NCI-H1436 (cell line): ENCODE measurements around the gene FOXL2.
"Not testable (repeated sequence)": the region's sequence is repeated elsewhere in the genome, so short reads cannot be mapped to it uniquely, and the experiment has no call there.

ENCODE experiments used
- DNase-seq: peaks from one replicate; lab custom pipeline; 2025; lab: John Stamatoyannopoulos, UW

Gene FOXL2

DNA sequence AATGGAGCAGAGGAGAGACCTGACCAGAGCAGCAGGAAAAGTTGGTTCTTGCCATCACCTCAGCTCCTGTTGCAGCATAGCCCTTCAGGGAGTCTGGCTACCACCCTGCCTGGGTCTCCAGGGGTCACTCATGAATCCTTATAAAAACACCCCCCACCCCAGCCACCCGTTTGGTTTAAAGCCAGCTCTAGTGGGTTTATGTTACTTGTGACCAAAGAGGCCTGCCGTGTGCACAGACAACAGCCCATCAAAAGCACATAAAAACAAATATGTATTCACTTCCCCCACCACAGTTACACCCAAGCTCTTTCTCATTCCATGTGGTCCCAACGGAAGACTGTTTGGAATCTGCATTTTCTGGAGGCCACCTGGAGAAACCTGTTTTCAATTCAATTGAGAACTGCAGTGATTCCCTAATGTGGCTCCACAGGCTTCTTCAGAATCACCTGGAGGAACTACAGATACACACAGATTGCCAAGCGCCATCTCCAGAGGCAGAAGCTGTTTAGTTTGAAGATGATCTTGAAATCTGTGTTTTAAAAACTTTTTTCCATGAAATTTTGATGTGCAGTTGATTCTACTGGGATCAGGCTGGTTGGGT, 13.8 kb downstream of the FOXL2 start:
- no peak for DNase-seq

DNA sequence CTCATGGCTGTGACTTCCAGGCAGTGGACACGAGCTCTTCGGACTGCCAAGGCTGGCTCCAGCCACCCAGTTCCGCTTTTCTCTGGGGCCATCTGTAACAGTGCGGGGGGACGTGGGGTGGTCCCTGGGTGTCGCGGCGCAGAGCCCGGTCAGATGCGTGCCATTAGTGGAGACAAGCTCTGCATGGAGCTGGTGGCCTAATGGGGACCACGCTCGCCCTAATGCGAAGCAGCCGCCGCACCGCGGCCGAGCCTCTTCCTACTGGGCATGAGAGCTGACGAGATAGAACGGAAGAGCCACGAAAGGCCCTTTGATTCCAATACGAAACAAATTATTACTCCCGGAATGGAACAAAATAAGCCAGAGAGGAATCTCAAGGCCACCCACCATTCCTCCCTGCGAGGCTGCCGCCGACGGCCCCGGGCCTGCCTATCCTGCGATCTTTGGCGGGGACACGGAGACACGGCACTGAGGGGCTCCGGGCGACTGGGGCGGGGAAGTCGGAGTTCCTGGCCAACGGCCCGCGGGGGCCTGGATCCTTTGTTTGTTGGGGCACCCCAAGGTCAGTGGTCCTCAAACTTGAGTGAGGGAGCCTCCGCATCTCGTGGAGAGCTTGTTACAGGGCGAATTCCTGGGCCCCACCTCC, 18.1 kb downstream of the FOXL2 start:
- no peak for DNase-seq

DNA sequence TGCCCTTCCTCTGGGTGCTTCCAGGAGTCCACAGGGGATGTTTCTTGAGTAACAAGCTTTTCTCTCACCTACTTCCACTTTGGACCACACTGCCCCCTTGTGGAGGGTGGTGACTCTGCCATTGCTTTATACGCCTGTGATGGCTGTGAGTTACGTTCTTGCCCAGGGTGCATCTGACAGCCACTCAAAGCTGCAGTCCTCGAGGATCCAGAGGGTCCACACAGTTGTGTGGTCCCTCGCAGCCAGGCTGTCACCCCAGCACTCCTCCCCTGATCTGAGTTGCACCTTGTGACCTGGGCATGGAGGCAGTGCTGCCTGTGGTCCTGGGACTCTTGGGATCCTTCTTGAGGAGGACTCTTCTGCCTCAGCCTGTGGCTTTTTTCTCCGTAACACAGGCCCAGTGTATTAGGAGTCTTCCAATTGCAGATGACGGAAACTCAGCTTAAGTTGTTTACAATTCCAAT, 23.4 kb downstream of the FOXL2 start:
- DNase-seq = peak; percentile 84

DNA sequence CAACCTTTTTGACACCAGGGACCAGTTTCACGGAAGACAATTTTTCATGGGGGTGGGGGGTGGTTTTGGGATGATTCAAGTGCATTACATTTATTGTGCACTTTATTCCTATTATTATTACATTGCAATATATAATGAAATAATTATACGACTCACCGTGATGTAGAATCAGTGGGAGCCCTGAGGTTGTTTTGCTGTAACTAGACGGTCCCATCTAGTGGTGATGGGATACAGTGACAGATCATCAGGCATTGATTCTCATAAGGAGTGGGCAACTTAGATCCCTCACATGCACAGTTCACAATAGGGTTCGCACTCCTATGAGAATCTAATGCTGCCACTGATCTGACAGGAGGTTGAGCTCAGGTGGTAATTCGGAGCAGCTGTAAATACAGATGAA, 24.5 kb downstream of the FOXL2 start:
- DNase-seq = not testable (repeated sequence)

DNA sequence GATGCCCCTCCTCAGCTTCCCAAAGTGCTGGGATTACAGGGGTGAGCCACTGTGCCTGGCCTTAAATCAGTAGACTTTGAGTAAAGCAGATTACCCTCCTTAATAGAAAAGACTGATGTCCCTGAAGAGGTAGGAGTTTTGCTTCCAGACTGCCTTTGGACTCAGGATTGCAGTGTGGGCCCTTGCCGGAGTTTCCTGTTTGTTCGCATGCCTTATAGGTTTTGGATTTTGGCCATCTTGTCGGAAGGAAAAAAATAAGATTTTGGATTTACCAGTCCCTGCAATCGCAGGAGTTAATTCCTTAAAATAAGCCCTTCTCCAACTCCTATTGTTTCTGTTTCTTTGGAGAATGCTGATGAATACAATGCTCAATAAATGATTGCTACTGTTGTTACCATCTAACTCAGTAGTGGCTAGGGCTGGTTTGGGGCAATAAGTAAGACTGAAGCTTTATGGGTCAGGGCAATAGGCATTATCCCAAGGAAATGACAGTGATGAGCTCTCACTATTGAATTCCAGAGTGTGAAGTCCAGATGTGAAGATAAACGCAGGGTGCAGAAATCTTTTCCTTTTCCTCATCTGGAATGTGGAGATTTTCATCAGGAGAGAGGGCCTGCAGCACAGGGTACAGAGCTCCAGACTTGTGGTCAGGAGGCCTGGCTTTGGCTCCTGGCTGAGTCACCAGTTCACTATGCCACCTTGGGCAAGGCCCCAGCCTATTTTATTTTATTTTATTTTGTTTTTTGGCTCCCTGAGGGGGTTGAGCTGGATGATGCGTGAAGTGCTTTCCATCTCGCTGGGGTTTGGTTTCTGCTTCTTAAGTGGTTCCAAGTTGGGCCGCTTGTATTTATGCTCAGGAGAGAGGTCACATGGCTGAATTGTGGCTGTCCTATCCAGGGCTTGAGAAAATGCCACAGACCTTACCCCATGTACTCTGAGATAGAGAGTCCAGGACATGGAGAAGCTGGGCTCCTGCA, 25.3 kb downstream of the FOXL2 start:
- DNase-seq = no peak

DNA sequence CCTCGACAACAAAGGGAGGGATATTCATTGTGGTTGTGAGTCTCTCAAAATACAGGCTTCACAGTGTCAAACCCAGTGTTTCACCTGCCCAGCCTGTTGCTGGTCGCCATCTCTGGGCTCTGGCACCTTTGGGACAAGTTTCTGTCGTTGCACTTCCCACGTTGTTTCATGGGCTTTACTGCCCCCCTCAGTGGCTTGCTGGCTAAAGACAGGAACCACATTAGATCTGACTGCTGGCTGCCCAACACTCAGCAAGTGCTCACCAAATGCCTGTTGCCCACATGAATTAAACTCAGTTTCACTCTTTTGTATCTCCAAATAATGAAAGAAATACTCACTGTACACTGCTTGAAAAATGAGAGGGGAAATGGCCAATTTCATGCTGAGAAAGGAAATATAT, 27.6 kb downstream of the FOXL2 start:
- no peak for DNase-seq

DNA sequence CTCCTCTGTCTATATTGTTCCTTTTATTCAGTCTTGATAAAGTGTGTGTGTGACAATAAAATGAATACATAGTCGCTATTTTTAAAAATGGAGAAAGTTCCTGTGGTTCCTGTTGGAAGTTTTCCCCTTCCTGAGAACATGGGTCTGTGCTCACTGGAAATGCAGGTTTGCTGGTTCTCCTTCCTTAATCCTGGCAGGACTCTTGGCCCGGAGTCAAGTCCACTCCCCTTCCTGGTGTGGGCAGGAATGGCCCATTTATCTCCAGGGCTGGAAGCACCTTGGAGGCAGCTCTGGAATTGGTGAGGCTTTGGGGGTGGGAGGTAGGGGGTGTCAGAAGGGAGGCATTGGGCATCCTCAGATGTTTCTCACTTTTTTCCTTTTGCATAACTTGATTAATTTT, 30.1 kb downstream of the FOXL2 start:
- no peak for DNase-seq

DNA sequence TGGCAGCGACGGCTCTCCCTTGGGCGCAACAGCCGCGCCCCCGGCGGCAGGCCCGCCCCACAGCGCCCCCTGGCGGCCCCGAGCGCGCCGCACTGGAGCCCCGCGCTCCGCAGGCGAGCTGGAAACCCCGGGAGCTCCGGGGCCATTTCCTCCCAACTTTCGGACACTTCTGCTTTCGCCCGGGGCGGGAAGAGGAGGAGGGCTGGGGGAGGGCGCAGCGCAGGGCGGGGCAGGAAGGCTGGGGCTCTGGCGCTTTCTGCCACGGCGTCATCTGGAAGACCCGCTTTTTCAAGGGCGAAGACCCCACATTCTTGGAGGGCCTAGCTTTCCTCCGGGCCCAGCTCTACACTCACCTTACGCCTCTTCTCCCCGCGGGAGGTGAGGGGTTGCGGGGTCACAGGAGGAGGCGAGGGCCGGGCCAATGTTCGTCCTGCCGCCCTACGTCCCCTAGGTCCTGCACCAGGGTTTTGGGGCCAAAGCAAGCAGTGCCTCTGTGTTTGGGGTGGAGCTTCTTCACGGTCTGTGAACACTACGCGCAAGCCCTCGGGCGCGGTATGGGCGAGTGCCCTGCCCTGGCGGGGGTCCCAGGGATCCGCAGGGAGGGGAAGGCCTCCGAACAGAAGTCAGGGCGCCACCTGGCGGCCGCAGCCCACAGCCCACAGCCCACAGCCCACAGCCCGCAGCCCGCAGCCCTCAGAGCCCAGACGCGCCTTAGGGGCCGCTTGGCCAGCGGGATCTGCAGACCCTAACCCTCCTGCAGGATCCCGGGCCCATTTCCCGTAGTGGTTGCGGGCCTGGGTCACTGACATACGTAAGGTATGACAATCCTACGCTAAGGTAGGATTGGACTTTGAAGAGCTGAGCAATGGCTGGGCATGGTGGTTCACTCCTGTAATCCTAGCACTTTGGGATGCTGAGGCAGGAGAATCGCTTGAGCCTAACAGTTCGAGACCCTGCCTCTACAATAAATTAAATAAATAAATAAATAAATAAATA, 31.1 kb downstream of the FOXL2 start:
- DNase-seq = peak; percentile 94

DNA sequence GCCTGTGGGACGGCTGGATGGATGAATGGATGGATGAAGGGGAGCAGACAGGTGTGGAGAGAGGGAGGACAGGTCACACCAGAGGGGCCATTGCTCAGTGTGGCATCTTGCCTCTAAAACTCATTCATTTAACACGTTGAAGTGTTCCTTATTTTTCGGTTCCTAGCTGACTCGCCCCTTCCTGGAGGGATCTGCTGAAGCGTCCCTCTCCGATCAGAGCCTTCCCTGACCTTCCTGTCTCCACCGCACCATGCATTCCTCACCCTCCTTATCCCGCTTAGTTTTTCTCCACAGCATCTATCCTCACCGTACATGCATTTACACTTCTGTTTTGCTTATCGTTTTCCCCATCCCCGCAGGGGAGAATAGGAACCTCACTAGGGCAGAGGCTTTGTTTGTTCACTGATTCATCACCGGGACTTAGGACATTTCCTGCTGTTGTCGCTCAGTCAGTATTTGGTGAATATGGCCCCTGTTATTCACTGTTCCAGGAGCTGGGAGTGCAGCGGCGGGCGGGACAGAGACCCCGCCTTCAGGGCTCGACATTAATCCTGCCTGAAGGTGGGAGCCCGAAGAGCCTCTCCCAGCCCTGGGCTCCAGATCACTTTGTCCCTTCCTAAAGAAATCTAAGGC, 32.0 kb downstream of the FOXL2 start:
- DNase-seq = no peak

DNA sequence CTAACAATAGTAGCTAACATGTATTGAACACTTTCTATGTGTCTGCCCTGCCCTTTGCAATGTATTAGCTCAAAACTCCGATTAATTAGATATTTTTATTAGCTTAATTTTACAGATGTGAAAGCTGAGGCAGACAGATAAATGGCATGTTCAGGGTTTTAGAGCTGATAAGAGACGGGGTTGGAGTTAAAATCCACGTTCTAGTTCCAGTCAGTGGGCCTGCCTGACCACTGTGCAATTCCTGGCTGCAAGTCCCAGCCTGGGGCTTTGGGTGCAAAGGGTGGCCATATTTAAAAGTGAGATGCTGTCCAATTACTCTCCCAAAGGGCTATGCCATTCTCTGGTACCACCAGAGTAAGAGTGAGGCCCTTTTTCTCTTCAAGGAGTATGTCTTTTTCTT, 33.2 kb downstream of the FOXL2 start:
- DNase-seq = no peak

DNA sequence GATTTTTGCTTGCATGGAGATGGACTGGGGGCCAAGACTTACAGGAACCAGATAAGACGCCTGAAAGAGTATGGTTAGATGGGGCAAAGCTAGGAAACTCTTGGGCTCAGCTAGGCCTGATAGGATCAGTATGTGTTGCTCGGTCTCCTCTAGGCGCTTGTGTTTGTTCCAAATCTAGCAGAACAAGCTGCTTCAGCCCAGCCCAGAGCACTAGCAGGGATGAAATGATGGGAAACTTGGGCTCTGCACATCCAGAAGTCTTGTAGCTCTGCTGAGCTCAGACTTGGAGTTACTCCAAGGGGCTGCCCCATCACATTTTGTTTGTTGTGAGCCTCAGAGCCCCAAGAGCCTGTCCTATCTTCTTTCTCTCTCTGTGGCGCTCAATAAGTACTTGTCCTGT, 34.7 kb downstream of the FOXL2 start:
- DNase-seq = no peak

DNA sequence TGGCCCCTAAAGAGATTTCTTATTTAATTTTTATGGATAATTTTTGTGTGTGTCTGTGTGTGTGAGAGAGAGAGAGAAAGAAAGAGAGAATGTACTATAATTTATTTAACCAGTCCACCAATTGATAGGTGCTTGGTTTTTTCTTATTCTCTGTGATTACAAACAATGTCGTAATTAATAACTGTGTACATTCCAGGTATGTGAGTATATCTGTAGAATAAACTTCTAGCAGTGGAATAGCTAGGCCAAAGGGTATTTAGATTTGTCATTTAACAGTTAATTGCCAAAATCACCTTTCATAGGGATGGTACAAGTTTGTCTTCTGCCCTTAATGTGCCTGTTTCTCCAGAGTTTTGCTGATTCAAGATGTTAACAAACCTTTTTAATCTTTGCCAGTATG, 35.3 kb downstream of the FOXL2 start:
- no peak for DNase-seq

DNA sequence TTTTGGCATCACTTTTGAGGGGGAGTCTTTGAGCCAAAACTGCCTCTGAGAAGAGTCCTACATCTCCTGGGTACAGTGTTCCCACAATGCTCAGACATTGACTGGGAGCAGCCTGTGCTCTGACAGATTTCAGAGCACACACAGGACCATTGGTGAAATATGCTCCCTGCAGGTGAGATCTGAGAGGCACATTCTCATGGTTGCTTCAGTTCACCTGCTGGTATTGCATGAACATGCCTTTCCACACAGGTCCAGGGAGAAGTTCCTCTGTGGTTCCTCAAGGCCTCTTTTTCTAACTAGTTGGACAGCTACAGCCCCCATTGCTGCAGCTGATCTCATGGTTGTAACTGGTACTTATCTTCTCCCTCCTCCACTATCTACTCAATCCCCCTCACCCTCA, 37.0 kb downstream of the FOXL2 start:
- DNase-seq = no peak

DNA sequence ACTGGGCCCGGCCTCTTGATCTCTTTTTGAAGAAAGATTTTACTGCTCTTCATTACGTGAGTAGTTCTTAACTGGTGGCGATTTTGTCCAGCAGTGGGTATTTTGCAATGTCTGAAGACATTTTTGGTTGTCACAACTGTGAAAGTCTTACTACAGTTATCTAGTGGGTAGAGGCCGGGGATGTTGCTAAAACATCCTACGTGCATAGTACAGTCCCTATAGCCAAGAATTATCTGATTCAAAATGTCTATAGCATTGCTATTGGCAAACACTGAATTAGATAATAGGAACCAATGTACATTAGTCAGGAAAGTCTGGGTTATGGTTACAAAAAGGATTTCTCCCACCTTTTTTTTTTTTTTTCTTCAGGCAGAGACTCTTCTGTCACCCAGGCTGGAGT, 38.1 kb downstream of the FOXL2 start:
- no peak for DNase-seq

DNA sequence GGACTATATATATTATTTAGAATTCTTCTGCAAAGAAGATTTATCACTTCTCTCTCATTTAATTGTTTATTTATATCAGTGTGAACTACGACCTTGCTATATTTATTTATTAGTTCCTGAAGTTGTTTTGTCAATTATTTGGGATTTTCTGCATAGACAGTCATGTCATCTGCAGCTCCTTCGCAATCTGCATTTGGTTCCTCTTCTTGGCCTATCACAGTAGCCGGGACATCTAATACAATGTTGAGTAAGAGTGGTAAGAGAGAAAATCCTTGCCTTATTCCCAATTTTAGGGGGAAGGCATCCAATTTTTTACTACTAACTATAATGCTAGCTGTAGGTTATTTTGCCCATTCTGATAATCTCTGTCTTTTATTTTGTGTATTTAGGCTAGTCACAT, 39.4 kb downstream of the FOXL2 start:
- no peak for DNase-seq

DNA sequence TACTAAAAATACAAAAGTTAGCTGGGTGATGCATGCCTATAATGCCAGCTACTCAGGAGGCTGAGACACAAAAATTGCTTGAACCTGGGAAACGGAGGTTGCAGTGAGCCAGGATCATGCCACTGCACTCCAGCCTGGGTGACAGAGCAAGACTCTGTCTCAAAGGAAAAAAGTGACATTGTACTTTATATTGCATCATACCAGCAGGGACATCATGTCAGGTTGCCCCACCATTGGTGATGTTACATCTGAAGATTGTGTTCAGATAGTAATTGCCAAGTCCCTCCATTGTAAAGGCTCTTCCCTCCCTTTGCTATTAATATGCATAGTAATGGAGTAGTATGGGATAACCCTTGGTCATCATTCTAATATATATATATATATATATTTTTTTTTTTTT, 44.8 kb downstream of the FOXL2 start:
- no peak for DNase-seq

DNA sequence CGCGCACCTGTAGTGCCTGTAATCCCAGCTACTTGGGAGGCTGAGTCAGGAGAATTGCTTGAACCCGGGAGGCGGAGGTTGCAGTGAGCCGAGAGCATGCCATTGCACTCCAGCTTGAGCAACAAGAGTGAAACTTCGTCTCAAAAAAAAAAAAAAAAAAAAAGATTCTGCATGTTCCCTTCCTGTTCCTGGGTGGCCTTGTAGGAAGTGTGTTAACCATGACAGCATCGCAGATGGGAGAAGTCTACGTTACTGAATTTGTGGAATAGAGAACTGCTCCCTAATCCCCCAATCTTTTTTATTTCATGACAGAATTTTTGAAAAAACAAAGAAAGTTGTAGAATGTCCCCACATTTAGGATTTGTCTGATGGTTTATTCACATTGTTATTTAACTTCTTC, 45.4 kb downstream of the FOXL2 start:
- no peak for DNase-seq

DNA sequence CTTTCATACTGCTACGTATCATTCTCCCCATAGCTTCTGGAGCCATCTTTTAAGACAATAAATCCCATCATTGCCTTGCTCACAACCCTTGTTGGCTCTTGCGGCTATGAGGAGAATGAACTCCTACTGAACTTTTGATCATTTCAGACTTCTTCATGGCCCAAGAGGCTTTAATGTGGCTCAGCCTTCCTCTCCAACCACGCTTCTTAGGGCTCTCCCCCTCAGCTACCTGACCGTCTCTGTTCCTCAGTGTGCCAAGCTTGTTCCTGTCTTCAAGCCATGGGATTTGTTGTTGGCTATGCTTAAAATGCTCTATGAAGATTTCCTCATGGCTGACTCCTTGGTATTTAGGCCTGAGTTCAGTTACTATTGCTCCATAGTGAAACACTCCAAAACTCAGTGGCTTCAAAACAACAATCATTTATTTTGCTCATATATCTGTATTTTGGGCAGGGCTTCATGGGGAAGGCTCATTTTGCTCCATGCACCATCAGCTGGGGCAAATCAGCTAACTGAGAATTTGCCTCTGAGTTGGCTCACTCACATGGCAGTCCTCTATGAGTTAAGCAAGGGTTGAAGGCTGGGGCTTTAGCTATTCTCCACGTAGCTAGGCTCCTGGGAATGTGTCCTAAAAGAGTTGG, 47.5 kb downstream of the FOXL2 start:
- no peak for DNase-seq

DNA sequence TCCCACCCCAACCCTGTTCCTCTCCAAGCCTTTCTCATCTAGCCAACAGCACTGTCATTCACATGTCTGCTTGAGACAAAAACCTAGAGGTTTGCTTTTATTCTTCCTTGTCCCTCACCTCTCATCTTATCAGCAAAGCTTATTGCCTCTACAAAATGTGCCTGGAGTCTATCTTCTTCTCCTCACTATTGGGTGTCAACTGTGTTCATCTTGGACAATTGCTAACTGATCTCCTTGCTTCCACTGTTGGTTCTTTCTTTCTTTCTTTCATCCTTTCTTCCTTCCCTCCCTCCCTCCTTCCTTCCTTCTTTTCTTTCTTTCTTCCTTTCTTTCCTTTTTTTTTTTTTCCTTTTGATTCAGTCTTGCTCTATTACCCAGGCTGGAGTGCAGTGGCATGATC, 48.2 kb downstream of the FOXL2 start:
- DNase-seq = no peak

DNA sequence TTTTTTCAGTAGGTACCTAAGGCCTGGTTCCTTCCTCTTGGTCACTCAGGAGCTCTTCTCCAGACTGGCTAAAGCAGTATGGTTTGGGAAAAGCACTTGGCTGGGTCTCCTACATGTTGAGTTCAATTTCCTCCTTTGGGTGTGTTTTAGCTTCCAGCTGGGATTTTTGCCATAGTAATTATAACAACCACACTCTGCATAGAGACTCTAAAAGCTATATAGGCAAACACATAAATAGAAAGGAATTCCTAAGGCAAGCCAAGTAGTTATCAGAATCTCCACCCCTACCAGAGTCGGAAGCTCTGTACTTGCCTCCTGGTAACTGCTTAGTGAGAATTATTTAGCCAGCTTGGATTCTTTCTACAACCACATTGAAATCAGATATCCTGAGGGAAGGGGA, 48.6 kb downstream of the FOXL2 start:
- no peak for DNase-seq
